Measurements from ENCODE around the gene STOX1.
"Not testable (repeated sequence)": the region's sequence is repeated elsewhere in the genome, so short reads cannot be mapped to it uniquely, and the experiment has no call there.

STOX1 gene

DNA sequence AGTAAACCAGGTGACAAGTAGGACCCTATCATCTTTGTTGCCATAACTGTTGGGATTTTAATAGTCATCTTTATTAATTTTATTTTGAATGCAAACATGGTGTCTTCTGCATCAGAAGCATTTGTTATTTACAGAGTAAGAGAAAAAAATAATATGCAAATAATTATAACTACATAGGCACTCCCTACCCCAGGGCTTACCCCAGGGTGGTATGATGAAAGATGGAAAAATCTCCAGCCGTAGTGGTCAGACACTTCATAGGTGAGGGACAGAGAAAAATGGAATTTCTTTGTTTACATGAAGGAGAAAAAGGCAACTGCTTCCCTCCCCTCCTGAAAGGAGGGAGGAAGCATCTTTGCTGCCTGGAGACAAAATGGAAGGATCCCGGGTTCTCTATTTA, 29.7 kb downstream of the STOX1 start:
- no peak for TF ChIP-seq CTCF (IDR thresholded peaks at IDR 0.05; ENCODE audit: control extremely low read depth, extremely low read depth, low read depth, missing control alignments)
- ChIA-PET POLR2A (no interaction called here), CTCF (interaction anchor here (1.6 kb wide), 1 partner anchor 30 kb away, joined by 3 read pairs; the partner anchor contains the start of gene STOX1)
- DNase-seq (ENCODE audit: extremely low spot score) = no peak

GRCh38 chr10:68861253-68861652, 33.9 kb downstream of the STOX1 start:
- TF ChIP-seq CTCF (IDR thresholded peaks at IDR 0.05; ENCODE audit: control extremely low read depth, extremely low read depth, low read depth, missing control alignments) = no peak
- no peak for DNase-seq (ENCODE audit: extremely low spot score)
- CTCF ChIA-PET = interaction anchor here (1.0 kb wide), 1 partner anchor 10 kb away, joined by 4 read pairs; no protein-coding TSS in a partner anchor
- POLR2A ChIA-PET = no interaction called here

DNA sequence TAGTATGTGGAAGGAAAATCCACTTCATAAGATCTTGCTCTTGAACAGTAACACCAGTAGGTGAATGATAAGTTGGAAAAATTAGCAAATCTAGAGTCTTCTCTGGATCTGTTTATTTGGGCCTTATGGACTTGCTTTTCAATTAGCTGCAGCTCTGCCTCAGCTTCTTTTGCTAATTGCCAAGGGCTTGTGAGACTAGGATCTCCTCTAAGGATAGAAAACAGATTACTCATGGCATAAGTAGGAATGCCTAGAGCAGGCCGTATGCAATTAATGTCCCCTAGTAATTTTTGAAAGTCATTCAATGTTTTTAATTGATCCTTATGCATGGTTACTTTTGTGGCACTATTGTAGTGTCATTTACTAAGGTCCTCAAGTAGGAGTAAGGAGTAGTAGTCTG, 37.3 kb downstream of the STOX1 start:
- CTCF ChIA-PET = no interaction called here
- no peak for DNase-seq (ENCODE audit: extremely low spot score)
- TF ChIP-seq CTCF (IDR thresholded peaks at IDR 0.05; ENCODE audit: control extremely low read depth, extremely low read depth, low read depth, missing control alignments) = no peak
- POLR2A ChIA-PET = no interaction called here

- CTCF ChIA-PET = interaction anchor here (1.0 to 1.3 kb wide), 2 partner anchors 13 to 22 kb away, joined by 3 read pairs; no protein-coding TSS in a partner anchor
- POLR2A ChIA-PET = not testable (repeated sequence)
Observed at GRCh38 chr10:68868173-68868572, 40.8 kb downstream of the STOX1 start.

DNA sequence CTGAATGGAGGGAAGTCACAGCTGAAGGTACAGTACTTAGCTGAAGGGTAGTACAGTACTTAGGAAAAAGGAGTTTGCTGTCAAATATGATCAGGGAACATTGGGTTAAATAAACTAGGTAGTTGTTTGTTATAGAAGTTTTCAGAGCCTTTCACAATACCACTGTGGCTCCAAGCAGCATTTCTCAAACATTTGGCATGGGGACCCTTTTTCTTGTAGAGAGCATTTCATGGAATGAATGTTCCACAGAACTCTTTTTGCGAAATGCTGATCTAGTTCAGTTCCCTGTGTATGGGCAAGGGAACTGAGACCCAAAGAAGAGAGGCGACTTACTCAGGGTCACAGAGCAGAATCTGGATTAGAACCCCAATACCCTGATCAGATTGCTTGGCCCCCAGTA, 42.3 kb downstream of the STOX1 start:
- POLR2A ChIA-PET = no interaction called here
- no peak for TF ChIP-seq CTCF (IDR thresholded peaks at IDR 0.05; ENCODE audit: control extremely low read depth, extremely low read depth, low read depth, missing control alignments)

More at GRCh38 chr10:68868173-68868572, 40.8 kb downstream of the STOX1 start:
- DNase-seq (ENCODE audit: extremely low spot score) = not testable (repeated sequence)

DNA sequence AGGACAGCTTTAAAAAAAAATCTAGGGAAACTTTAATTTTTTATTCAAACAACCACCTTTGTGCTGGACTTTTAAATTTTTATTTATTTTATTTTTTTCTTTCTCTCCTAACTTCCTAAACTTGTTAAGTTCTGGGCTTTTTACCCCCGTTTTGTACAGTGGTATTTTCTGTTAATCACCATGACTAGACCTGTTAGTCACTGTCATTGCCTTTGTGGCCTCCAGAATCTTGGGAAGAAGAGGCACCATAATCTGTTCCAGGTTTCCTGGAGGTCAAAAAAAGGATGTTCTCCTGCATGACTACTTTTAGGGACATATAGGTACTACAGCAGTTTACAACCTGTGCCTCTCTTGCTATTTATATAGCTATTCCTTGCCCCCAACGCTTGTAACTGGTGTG, 42.7 kb downstream of the STOX1 start:
- CTCF ChIA-PET = interaction anchor here (2.3 kb wide), 1 partner anchor 9 kb away, joined by 4 read pairs; no protein-coding TSS in a partner anchor
- DNase-seq (ENCODE audit: extremely low spot score) = no peak

More for the DNA sequence above, 42.3 kb downstream of the STOX1 start:
- no peak for DNase-seq (ENCODE audit: extremely low spot score)
- CTCF ChIA-PET = no interaction called here

More for the DNA sequence above, 42.7 kb downstream of the STOX1 start:
- POLR2A ChIA-PET = no interaction called here
- no peak for TF ChIP-seq CTCF (IDR thresholded peaks at IDR 0.05; ENCODE audit: control extremely low read depth, extremely low read depth, low read depth, missing control alignments)
